NB4 (cell line): Measurements from ENCODE around the gene PINK1.
A peak's percentile ranks its signal among the peaks of the same experiment; 100 is the strongest.

Source experiments
- CTCF ChIP-seq: IDR thresholded peaks from one replicate; pipeline ENCODE4 v1.5.1; 2012; ENCODE audit warnings: low read depth, low read length
- POLR2A ChIP-seq: IDR thresholded peaks from 2 replicates; pipeline ENCODE4 v1.6.1; 2011; ENCODE audit warnings: mild to moderate bottlenecking; ENCODE audit not compliant: insufficient read length; ENCODE audit errors: extremely low read depth

DNA sequence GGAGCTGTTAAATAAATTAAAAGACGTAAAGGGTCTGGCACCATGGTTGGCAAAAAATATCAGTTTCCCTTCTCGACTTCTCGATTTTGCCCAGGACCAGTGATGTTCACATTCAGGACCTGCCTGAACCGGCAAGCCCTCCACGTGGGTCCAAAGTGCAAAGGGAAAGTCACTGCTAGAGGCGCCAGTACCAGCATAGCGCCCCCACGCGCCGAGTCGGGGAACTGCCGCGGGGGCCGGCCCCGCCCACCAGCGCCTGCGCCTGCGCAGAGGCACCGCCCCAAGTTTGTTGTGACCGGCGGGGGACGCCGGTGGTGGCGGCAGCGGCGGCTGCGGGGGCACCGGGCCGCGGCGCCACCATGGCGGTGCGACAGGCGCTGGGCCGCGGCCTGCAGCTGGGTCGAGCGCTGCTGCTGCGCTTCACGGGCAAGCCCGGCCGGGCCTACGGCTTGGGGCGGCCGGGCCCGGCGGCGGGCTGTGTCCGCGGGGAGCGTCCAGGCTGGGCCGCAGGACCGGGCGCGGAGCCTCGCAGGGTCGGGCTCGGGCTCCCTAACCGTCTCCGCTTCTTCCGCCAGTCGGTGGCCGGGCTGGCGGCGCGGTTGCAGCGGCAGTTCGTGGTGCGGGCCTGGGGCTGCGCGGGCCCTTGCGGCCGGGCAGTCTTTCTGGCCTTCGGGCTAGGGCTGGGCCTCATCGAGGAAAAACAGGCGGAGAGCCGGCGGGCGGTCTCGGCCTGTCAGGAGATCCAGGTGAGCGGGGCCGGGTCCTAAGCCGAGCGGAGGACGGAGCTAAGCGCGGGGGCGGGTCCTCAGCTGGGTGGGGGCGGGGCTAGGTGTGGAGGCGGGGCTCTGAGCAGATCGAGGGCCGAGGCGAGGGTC, at the start of gene PINK1:
- TF ChIP-seq CTCF (peak; percentile 83), POLR2A (peak; percentile 55)
